ENCODE data around the gene ARHGAP22.

The ARHGAP22 gene

DNA sequence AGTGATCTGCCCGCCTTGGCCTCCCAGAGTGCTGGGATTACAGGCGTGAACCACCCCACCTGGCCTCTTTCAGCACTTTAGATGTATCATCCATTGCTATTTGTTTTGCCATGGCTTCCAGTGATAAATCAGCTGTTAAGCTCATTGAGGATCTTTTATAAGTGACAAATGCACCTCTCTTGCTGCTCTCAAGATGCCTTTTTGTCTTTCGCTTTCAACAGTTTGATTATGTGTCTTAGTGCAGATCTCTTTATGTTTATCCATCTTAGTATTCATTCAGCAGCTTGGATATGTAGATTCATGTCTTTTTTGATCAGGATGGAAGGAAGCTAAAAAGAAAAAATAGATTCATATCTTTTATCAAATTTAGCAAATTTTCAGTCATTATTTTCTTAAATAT, 192.8 kb downstream of the ARHGAP22 start:
- DNase-seq (no peak), ATAC-seq (no peak)
- H3K36me3 Mint-ChIP-seq (ENCODE audit: low read depth): peaks cover 41% of the 10 kb centered on the region
- H3K27me3 Mint-ChIP-seq: no peaks in the 10 kb centered on the region
- H3K4me3 Mint-ChIP-seq: no peak overlapping the region
- no peaks in the 10 kb centered on the region for H3K4me1 Mint-ChIP-seq
- peaks cover 17% of the 10 kb centered on the region for H3K9me3 Mint-ChIP-seq
- no peak overlapping the region for H3K27ac Mint-ChIP-seq

DNA sequence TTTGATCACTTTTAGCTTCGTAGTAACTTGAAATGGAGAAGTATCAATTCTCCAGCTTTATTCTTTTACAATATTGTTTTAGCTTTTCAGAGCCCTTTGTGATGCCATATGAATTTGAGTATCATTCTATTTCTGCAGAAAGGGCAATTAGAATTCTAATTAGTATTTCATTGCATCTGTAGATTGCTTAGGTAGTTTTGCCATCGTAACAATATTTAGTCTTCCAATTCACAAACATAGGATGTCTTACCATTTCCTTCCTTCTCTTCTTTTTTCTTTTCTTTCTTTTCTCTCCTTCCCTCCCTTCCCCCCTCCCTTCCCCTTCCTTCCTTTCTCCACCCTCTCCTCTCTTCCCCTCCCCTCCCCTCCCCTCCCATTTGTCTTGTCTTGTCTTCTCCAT, 193.4 kb downstream of the ARHGAP22 start:
- no peak for ATAC-seq
- Mint-ChIP-seq H3K36me3 (ENCODE audit: low read depth) (peaks cover 41% of the 10 kb centered on the region), H3K4me1 (no peaks in the 10 kb centered on the region)

DNA sequence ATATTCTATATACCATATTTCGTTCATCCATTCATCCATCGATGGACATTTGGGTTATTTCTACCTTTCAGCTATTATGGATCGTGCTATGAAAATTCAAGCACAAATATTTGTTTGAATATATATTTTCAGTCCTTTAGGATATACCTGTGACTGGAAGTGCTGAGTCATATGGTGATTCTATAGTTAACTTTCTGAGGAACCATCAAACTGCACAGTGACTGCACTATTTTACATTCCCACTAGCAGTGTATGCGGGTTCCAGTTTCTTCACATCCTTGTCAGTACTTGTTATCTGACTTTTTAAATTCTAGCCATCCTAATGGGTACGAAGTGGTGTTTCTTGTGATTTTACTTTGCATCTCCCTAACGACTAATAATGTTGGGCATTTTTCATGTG, 194.4 kb downstream of the ARHGAP22 start:
- Mint-ChIP-seq H3K36me3 (ENCODE audit: low read depth) (peaks cover 46% of the 10 kb centered on the region), H3K9me3 (peaks cover 17% of the 10 kb centered on the region), H3K4me1 (no peaks in the 10 kb centered on the region), H3K27me3 (no peaks in the 10 kb centered on the region), H3K27ac (no peak overlapping the region), H3K4me3 (no peak overlapping the region)
- no peak for DNase-seq
- no peak for ATAC-seq

More for the DNA sequence above, 193.4 kb downstream of the ARHGAP22 start:
- Mint-ChIP-seq H3K9me3 (peaks cover 17% of the 10 kb centered on the region), H3K4me3 (no peak overlapping the region), H3K27me3 (no peaks in the 10 kb centered on the region), H3K27ac (no peak overlapping the region)
- no peak for DNase-seq

DNA sequence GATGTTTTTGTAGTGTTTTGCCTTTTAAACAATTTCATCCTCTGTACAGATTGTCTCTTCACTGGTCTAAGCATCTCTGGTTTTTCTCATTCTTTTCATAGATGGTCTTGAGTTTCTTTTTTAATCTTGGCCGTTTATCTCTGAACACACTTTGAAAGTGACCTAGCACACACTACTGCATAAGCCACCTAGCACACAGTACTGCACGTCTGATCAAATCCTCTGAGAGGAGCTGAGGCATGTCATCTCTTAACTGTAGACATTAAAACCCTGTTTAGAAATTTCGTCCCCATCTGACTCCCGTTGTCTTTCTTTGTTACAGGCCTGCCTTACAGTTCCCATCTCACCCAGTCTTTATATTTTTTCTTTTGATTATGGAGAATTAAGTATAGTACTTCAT, 198.2 kb downstream of the ARHGAP22 start:
- ATAC-seq: no peak
- no peak overlapping the region for H3K27ac Mint-ChIP-seq
- no peak for DNase-seq
- no peak overlapping the region for H3K4me3 Mint-ChIP-seq
- no peaks in the 10 kb centered on the region for H3K4me1 Mint-ChIP-seq
- H3K27me3 Mint-ChIP-seq: no peaks in the 10 kb centered on the region
- H3K36me3 Mint-ChIP-seq (ENCODE audit: low read depth): peaks cover 30% of the 10 kb centered on the region
- H3K9me3 Mint-ChIP-seq: peaks cover 6% of the 10 kb centered on the region

DNA sequence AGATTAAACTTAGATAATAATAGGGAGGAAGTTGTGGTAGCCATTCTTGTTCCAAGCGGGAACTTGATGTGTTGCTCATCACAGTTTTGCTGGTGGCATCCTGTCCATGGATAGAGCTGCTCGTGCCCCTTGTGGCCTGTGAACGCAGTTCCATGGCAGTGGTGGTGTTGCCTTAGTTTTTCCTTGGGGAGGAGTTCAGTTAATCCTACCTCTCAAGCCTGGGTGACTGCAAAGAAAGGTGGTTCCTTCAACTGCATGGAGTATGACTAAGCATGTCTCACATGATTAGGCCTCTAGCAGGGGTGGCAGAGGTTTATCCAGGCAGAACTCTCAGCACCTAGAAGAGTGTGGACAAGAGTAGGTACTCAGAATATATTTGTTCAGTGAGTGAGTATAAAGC, 198.7 kb downstream of the ARHGAP22 start:
- Mint-ChIP-seq H3K4me3 (no peak overlapping the region), H3K27ac (no peak overlapping the region), H3K27me3 (no peaks in the 10 kb centered on the region), H3K36me3 (ENCODE audit: low read depth) (peaks cover 26% of the 10 kb centered on the region), H3K9me3 (peaks cover 5% of the 10 kb centered on the region), H3K4me1 (no peaks in the 10 kb centered on the region)
- ATAC-seq: peak; percentile 28
- DNase-seq: no peak

DNA sequence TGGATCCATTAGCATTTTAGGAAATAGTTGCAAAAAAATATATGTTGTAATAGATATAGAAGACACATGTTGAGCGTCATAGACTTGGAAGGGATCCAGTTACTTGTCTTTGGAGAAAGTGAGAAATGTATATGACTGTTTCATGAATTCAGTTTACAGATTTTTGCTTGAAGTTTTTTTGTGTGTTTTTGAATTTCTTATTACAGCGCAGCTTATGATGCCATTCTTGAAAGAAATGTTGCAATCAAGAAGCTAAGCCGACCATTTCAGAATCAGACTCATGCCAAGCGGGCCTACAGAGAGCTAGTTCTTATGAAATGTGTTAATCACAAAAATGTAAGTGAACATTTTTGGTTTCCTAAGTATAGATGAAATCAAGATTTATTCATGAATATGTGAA, 200.2 kb downstream of the ARHGAP22 start:
- H3K27ac Mint-ChIP-seq: no peak overlapping the region

DNA sequence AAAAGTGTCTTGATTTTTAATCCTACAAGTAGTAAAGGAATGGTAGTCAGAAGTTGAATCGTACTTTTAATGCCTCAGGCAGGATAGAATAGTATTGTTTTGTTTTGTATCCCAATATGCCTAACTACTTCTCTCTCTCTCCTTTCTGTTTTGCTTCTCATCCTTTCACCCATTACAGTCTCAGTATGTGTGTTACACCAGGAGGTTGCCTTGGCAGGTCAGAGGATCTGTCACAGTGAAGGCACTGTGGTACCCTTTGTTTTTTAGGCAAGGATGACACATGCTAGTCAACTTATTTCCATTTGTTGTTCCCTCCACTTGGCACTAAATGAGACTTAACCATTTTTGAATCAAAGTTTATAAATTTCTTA, 204.0 kb downstream of the ARHGAP22 start:
- Mint-ChIP-seq H3K27ac (no peak overlapping the region), H3K27me3 (no peaks in the 10 kb centered on the region), H3K4me3 (no peak overlapping the region), H3K4me1 (peaks cover 18% of the 10 kb centered on the region), H3K36me3 (ENCODE audit: low read depth) (peaks cover 8% of the 10 kb centered on the region), H3K9me3 (no peaks in the 10 kb centered on the region)
- no peak for ATAC-seq
- DNase-seq: no peak

More for the DNA sequence above, 200.2 kb downstream of the ARHGAP22 start:
- ATAC-seq (no peak), DNase-seq (no peak)
- Mint-ChIP-seq H3K9me3 (no peaks in the 10 kb centered on the region), H3K36me3 (ENCODE audit: low read depth) (peaks cover 10% of the 10 kb centered on the region), H3K4me3 (no peak overlapping the region), H3K4me1 (peaks cover 9% of the 10 kb centered on the region), H3K27me3 (no peaks in the 10 kb centered on the region)

DNA sequence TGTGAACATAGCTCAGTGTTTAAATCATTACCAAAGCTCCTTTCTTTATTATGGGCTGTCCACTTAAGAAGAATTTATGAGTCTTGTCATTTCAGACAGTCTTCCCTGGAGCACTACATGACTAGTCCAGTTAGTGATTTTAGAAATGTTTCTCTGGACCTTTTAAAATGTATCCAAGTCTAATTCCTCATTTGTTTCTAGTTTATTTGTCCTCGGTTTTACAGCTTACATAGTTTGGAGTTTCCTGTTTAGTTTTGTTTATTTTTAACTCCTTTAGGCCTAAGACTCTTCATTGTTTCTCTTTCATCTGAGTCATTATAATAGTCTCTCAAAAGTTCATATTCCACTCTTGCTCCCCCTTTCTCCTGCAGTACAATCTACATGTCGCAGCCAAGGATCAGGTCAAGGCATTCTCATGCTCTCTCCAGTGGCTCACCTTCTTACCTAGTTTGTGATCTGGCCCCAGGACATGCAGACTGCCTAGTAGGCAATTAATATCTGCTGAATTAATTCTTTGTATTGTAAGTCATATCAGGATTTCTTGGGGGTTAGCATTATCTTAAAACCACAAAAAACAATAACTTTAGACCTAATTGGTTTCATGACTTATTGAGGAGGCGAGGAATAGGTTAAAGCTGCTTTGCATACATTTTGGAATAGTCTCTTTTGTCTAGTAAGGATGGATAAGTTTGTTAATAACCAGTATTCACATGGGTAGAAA, 204.6 kb downstream of the ARHGAP22 start:
- Mint-ChIP-seq H3K9me3 (no peaks in the 10 kb centered on the region), H3K4me1 (peaks cover 18% of the 10 kb centered on the region), H3K27ac (no peak overlapping the region), H3K36me3 (ENCODE audit: low read depth) (peaks cover 5% of the 10 kb centered on the region), H3K27me3 (no peaks in the 10 kb centered on the region), H3K4me3 (no peak overlapping the region)
- no peak for DNase-seq
- ATAC-seq: no peak

DNA sequence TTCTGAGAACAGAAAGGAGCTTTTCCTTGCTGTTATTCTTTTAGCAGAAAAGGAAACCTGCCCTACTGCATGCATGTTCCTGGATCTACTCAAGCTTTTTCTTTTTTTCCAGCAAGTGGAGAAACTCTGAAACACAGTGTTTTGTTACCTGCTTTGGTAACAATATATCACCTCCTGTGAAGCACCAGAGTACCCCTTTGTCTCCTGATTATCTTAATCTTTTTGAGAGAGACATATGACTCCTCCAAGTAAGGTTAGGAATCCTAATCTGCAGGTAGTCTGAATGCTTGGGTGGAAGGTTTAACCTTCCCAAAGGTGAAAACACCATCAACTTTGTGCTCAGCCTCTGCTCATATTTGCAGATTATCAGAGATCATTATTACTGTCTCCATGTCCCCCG, 205.3 kb downstream of the ARHGAP22 start:
- no peaks in the 10 kb centered on the region for H3K27me3 Mint-ChIP-seq
- no peak overlapping the region for H3K4me3 Mint-ChIP-seq
- no peak overlapping the region for H3K27ac Mint-ChIP-seq
- H3K4me1 Mint-ChIP-seq: peaks cover 18% of the 10 kb centered on the region
- ATAC-seq (no peak), DNase-seq (no peak)
- peaks cover 2% of the 10 kb centered on the region for H3K36me3 Mint-ChIP-seq (ENCODE audit: low read depth)
- H3K9me3 Mint-ChIP-seq: no peaks in the 10 kb centered on the region

DNA sequence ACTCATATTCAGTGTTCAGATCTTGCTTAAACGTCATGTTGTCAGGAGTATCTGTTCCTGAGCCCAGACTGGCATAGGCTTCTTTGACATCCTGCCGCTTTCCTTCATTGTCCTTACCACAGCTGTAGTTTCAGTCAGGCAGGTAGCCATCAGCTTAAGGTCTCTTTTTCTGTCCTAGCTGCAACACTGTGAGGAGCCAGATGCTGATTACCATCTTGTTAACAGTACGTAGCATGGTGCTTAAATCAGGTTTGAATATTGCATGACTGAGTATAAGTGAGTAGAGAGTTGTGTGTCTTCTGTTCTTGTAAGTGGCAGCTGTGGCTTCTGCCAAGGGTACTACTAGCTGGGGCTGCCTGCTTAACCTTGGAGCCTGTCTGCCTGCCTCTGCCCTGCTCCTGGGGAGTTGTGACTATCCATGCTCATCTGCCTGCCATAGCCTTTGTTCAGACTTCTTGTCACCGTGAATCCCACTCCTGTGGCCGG, 205.8 kb downstream of the ARHGAP22 start:
- Mint-ChIP-seq H3K4me3 (no peak overlapping the region), H3K27ac (no peak overlapping the region), H3K27me3 (no peaks in the 10 kb centered on the region), H3K36me3 (ENCODE audit: low read depth) (no peaks in the 10 kb centered on the region), H3K4me1 (peaks cover 18% of the 10 kb centered on the region), H3K9me3 (no peaks in the 10 kb centered on the region)
- ATAC-seq: no peak
- no peak for DNase-seq

DNA sequence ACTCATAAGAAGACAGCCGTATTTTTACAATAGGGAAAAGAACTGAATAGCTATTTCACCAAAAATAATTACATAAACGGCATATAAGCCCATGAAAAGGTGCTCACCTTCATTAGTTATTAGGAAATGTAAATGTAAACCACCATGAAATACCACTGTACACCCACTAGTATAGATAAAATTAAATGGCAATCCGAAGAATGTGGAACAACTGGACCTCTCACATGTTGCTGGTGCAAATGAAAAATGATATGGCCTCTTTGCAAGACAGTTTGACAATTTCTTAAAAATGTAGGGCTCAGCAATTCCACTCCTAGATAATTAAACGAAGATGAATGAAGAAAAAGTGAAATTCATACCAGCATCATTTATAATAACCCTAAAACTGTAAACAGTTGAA, 206.6 kb downstream of the ARHGAP22 start:
- Mint-ChIP-seq H3K4me3 (no peak overlapping the region), H3K4me1 (peaks cover 21% of the 10 kb centered on the region), H3K9me3 (no peaks in the 10 kb centered on the region), H3K27me3 (no peaks in the 10 kb centered on the region), H3K27ac (no peak overlapping the region), H3K36me3 (ENCODE audit: low read depth) (no peaks in the 10 kb centered on the region)
- no peak for ATAC-seq
- no peak for DNase-seq

Measured in activated naive CD8-positive, alpha-beta T cell treated with anti-CD3 and anti-CD28 coated beads, Interleukin-2, amount 50 U/mL, for 24 hours (primary cell).